Activated CD8-positive, alpha-beta T cell treated with anti-CD3 and anti-CD28 coated beads for 36 hours (primary cell): ENCODE results near the gene PLPP4. TPM values are rescaled to one million over a fixed set of nuclear protein-coding genes. Genes with fewer than 3 reads are reported as not detected.

Experiments used
- ATAC-seq: fragments of 200-7000 bp; cut with Tn5 transposase; one replicate; pipeline ENCODE4 v1.10.0; 2021; ENCODE audit warnings: mild to moderate bottlenecking, moderate library complexity
- CTCF ChIA-PET: fragments of 350-600 bp; sonication (Branson Sonifier 250); formaldehyde crosslinking; loops from one replicate; lab custom pipeline; 2021; ENCODE audit warnings: antibody characterized with exemption; lab: Charles Lee
- POLR2A ChIA-PET: fragments of 350-600 bp; sonication (Branson Sonifier 250); formaldehyde crosslinking; loops from one replicate; lab custom pipeline; 2021; ENCODE audit warnings: antibody characterized with exemption; lab: Charles Lee
- DNase-seq: peaks from one replicate; pipeline ENCODE4 v3.0.0-alpha.2; 2020
- H3K27ac Mint-ChIP-seq: one replicate; pipeline ENCODE4 v1.8.0; 2021; ENCODE audit warnings: mild to moderate bottlenecking, mixed read lengths
- H3K27me3 Mint-ChIP-seq: one replicate; pipeline ENCODE4 v1.8.0; 2021; ENCODE audit warnings: mixed read lengths
- H3K36me3 Mint-ChIP-seq: one replicate; pipeline ENCODE4 v1.8.0; 2021; ENCODE audit warnings: low read depth, mixed read lengths
- H3K4me1 Mint-ChIP-seq: one replicate; pipeline ENCODE4 v1.8.0; 2021; ENCODE audit warnings: low read depth, mixed read lengths
- H3K4me3 Mint-ChIP-seq: one replicate; pipeline ENCODE4 v1.8.0; 2021; ENCODE audit warnings: mild to moderate bottlenecking, moderate library complexity, mixed read lengths
- H3K9me3 Mint-ChIP-seq: one replicate; pipeline ENCODE4 v1.8.0; 2021; ENCODE audit warnings: mixed read lengths
- CTCF ChIP-seq: fragments of 200-600 bp; IDR thresholded peaks from one replicate; pipeline ENCODE4 v1.8.0; 2022; ENCODE audit warnings: antibody characterized with exemption, mild to moderate bottlenecking
- intact Hi-C: fragments of 100-400 bp; cut with micrococcal nuclease; formaldehyde crosslinking; loops from one replicate; pipeline ENCODE4 v1.10.0; 2022
- total RNA-seq, 2 experiments: library from RNA; stranded (reverse); gene quantifications; one replicate each; pipeline ENCODE4 v1.2.3, GENCODE V29; 2021

Gene PLPP4
- total RNA-seq, 2 experiments from 2014 or later = not detected

- Mint-ChIP-seq H3K4me3 (no peak overlapping the region), H3K36me3 (no peaks in the 10 kb centered on the region), H3K4me1 (no peaks in the 10 kb centered on the region), H3K27ac (no peak overlapping the region), H3K9me3 (peaks cover 1% of the 10 kb centered on the region), H3K27me3 (no peaks in the 10 kb centered on the region)
- intact Hi-C loops = no loop called here
- CTCF ChIA-PET = no interaction called here
- TF ChIP-seq CTCF = no peak
- POLR2A ChIA-PET = no interaction called here
- DNase-seq = no peak
- no peak for ATAC-seq
Measured at GRCh38 chr10:120607710-120608703, 151.0 kb downstream of the PLPP4 start.

- no peaks in the 10 kb centered on the region for H3K36me3 Mint-ChIP-seq
Measured at GRCh38 chr10:120609006-120609405, 152.0 kb downstream of the PLPP4 start.

GRCh38 chr10:120610791-120611190 is 153.8 kb downstream of the PLPP4 start:
- POLR2A ChIA-PET = no interaction called here
- DNase-seq (no peak), ATAC-seq (no peak)
- H3K4me3 Mint-ChIP-seq = no peak overlapping the region
- no peak overlapping the region for H3K27ac Mint-ChIP-seq
- CTCF ChIA-PET = no interaction called here
- intact Hi-C loops = no loop called here
- no peaks in the 10 kb centered on the region for H3K27me3 Mint-ChIP-seq
- no peaks in the 10 kb centered on the region for H3K4me1 Mint-ChIP-seq
- peaks cover 6% of the 10 kb centered on the region for H3K9me3 Mint-ChIP-seq
- TF ChIP-seq CTCF = no peak
- H3K36me3 Mint-ChIP-seq = no peaks in the 10 kb centered on the region

More at GRCh38 chr10:120609006-120609405, 152.0 kb downstream of the PLPP4 start:
- ChIA-PET POLR2A (no interaction called here), CTCF (no interaction called here)
- Mint-ChIP-seq H3K4me1 (no peaks in the 10 kb centered on the region), H3K27me3 (no peaks in the 10 kb centered on the region), H3K27ac (no peak overlapping the region), H3K4me3 (no peak overlapping the region), H3K9me3 (peaks cover 1% of the 10 kb centered on the region)
- DNase-seq (no peak), ATAC-seq (no peak)
- intact Hi-C loops = no loop called here
- no peak for TF ChIP-seq CTCF

GRCh38 chr10:120612756-120613155 is 155.7 kb downstream of the PLPP4 start:
- no peak for ATAC-seq
- Mint-ChIP-seq H3K4me1 (no peaks in the 10 kb centered on the region), H3K36me3 (no peaks in the 10 kb centered on the region), H3K27me3 (no peaks in the 10 kb centered on the region), H3K4me3 (no peak overlapping the region), H3K9me3 (peaks cover 9% of the 10 kb centered on the region), H3K27ac (no peak overlapping the region)
- TF ChIP-seq CTCF = no peak
- CTCF ChIA-PET = interaction anchor here (2.2 kb wide), 1 partner anchor 189 kb away, joined by 5 read pairs; no protein-coding TSS in a partner anchor
- DNase-seq = no peak
- intact Hi-C loops = no loop called here
- POLR2A ChIA-PET = no interaction called here

- no peaks in the 10 kb centered on the region for H3K27me3 Mint-ChIP-seq
- no peaks in the 10 kb centered on the region for H3K36me3 Mint-ChIP-seq
- DNase-seq = no peak
- CTCF ChIA-PET = interaction anchor here (2.2 kb wide), 1 partner anchor 190 kb away, joined by 5 read pairs; no protein-coding TSS in a partner anchor
- POLR2A ChIA-PET = no interaction called here
- H3K27ac Mint-ChIP-seq = no peak overlapping the region
- ATAC-seq = no peak
- H3K4me3 Mint-ChIP-seq = no peak overlapping the region
- intact Hi-C loops = no loop called here
- no peak for TF ChIP-seq CTCF
- H3K4me1 Mint-ChIP-seq = no peaks in the 10 kb centered on the region
- H3K9me3 Mint-ChIP-seq = peaks cover 9% of the 10 kb centered on the region
Measured at GRCh38 chr10:120613180-120613579, 156.2 kb downstream of the PLPP4 start.
